IMR-90 (cell line): ENCODE results near the gene TEX52.

Experiments
- BHLHE40 ChIP-seq: fragments of 150-350 bp; IDR thresholded peaks from 2 replicates; pipeline ENCODE4 v1.6.1; 2016; ENCODE audit warnings: mild to moderate bottlenecking, low read depth, low read length
- CEBPB ChIP-seq: IDR thresholded peaks from 2 replicates; pipeline ENCODE4 v1.6.1; 2012; ENCODE audit warnings: low read depth, low read length, improper control_type of control experiment
- CHD1 ChIP-seq: IDR thresholded peaks from 2 replicates; pipeline ENCODE4 v1.6.1; 2012; ENCODE audit warnings: low read depth, low read length, improper control_type of control experiment
- ELK1 ChIP-seq: fragments of 150-350 bp; IDR thresholded peaks from 2 replicates; pipeline ENCODE4 v1.6.1; 2016; ENCODE audit warnings: low read depth, mild to moderate bottlenecking, low read length, moderate library complexity, borderline replicate concordance
- FOS ChIP-seq: fragments of 150-350 bp; IDR thresholded peaks from 2 replicates; pipeline ENCODE4 v1.6.1; 2016; ENCODE audit warnings: low read depth, low read length
- MAFK ChIP-seq: IDR thresholded peaks from 2 replicates; pipeline ENCODE4 v1.6.1; 2012; ENCODE audit warnings: low read depth, low read length, improper control_type of control experiment
- MXI1 ChIP-seq: IDR thresholded peaks from 2 replicates; pipeline ENCODE4 v1.6.1; 2012; ENCODE audit warnings: low read depth, mild to moderate bottlenecking, low read length, moderate library complexity, borderline replicate concordance
- POLR2A ChIP-seq: IDR thresholded peaks from 2 replicates; pipeline ENCODE4 v1.6.1; 2012; ENCODE audit warnings: mild to moderate bottlenecking, low read depth, low read length
- RAD21 ChIP-seq: IDR thresholded peaks from 2 replicates; pipeline ENCODE4 v1.6.1; 2012; ENCODE audit warnings: low read length, improper control_type of control experiment
- RFX5 ChIP-seq: IDR thresholded peaks from 2 replicates; pipeline ENCODE4 v1.8.0; 2012; ENCODE audit warnings: low read depth, mild to moderate bottlenecking, low read length, moderate library complexity
- TF ChIP-seq, protein P1 (sequence below): conservative IDR thresholded peaks from 2 replicates; pipeline ENCODE4 v1.5.1; 2012; ENCODE audit warnings: mild to moderate bottlenecking, low read depth, low read length, improper control_type of control experiment
- TF ChIP-seq, protein P2 (sequence below): fragments of 150-350 bp; IDR thresholded peaks from 2 replicates; pipeline ENCODE4 v1.6.1; 2017; ENCODE audit warnings: mild to moderate bottlenecking, antibody characterized with exemption, low read length, low read depth

- TF ChIP-seq POLR2A (no peak), RAD21 (no peak), MAFK (no peak), CHD1 (no peak), CEBPB (no peak), BHLHE40 (no peak), RFX5 (no peak), FOS (no peak), MXI1 (no peak), ELK1 (no peak)
- TF ChIP-seq, protein P1, sequence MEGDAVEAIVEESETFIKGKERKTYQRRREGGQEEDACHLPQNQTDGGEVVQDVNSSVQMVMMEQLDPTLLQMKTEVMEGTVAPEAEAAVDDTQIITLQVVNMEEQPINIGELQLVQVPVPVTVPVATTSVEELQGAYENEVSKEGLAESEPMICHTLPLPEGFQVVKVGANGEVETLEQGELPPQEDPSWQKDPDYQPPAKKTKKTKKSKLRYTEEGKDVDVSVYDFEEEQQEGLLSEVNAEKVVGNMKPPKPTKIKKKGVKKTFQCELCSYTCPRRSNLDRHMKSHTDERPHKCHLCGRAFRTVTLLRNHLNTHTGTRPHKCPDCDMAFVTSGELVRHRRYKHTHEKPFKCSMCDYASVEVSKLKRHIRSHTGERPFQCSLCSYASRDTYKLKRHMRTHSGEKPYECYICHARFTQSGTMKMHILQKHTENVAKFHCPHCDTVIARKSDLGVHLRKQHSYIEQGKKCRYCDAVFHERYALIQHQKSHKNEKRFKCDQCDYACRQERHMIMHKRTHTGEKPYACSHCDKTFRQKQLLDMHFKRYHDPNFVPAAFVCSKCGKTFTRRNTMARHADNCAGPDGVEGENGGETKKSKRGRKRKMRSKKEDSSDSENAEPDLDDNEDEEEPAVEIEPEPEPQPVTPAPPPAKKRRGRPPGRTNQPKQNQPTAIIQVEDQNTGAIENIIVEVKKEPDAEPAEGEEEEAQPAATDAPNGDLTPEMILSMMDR = no peak
- TF ChIP-seq, protein P2, sequence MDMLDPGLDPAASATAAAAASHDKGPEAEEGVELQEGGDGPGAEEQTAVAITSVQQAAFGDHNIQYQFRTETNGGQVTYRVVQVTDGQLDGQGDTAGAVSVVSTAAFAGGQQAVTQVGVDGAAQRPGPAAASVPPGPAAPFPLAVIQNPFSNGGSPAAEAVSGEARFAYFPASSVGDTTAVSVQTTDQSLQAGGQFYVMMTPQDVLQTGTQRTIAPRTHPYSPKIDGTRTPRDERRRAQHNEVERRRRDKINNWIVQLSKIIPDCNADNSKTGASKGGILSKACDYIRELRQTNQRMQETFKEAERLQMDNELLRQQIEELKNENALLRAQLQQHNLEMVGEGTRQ = no peak
Observed at GRCh38 chr12:2857576-2857975, 737 bp upstream of the TEX52 start.
